Measurements from ENCODE around the gene CHD2. TPM values are rescaled to one million over a fixed set of nuclear protein-coding genes. Genes with fewer than 3 reads are reported as not detected.

The CHD2 gene
- total RNA-seq, 1 donor from 2014 or later = 167 TPM

- ATAC-seq = no peak
- DNase-seq (ENCODE audit: low spot score) = no peak
- intact Hi-C loops (cut with DNase I) = no loop called here
These were observed 22.4 kb downstream of the CHD2 start for GRCh38 chr15:92922418-92923002.

- ATAC-seq (peak; percentile 58), DNase-seq (ENCODE audit: low spot score) (no peak)
- intact Hi-C loops (cut with DNase I) = no loop called here
These were observed 24.1 kb downstream of the CHD2 start for GRCh38 chr15:92924216-92924615.

GRCh38 chr15:92925454-92925853 lies 25.3 kb downstream of the CHD2 start:
- DNase-seq (ENCODE audit: low spot score) (no peak), ATAC-seq (no peak)
- intact Hi-C loops (cut with DNase I) = no loop called here

- DNase-seq (ENCODE audit: low spot score) = no peak
- no peak for ATAC-seq
- intact Hi-C loops (cut with DNase I) = no loop called here
These were observed 28.2 kb downstream of the CHD2 start for GRCh38 chr15:92928225-92928750.

- intact Hi-C loops (cut with DNase I) = no loop called here
- ATAC-seq = no peak
- no peak for DNase-seq (ENCODE audit: low spot score)
These were observed 28.9 kb downstream of the CHD2 start for GRCh38 chr15:92929002-92929401.

- DNase-seq (ENCODE audit: low spot score) = no peak
- no peak for ATAC-seq
- intact Hi-C loops (cut with DNase I) = no loop called here
These were observed 30.0 kb downstream of the CHD2 start for GRCh38 chr15:92930054-92930621.

GRCh38 chr15:92930776-92931175 lies 30.7 kb downstream of the CHD2 start:
- peak; percentile 23 for ATAC-seq
- no peak for DNase-seq (ENCODE audit: low spot score)

GRCh38 chr15:92932946-92933649 lies 33.0 kb downstream of the CHD2 start:
- DNase-seq (ENCODE audit: low spot score) (no peak), ATAC-seq (no peak)
- intact Hi-C loops (cut with DNase I) = no loop called here

More at GRCh38 chr15:92930776-92931175, 30.7 kb downstream of the CHD2 start:
- intact Hi-C loops (cut with DNase I) = no loop called here

- intact Hi-C loops (cut with DNase I) = no loop called here
- DNase-seq (ENCODE audit: low spot score) = no peak
- no peak for ATAC-seq
These were observed 33.7 kb downstream of the CHD2 start for GRCh38 chr15:92933831-92934230.

GRCh38 chr15:92934716-92935115 lies 34.6 kb downstream of the CHD2 start:
- intact Hi-C loops (cut with DNase I) = no loop called here
- no peak for DNase-seq (ENCODE audit: low spot score)
- no peak for ATAC-seq

- ATAC-seq (no peak), DNase-seq (ENCODE audit: low spot score) (no peak)
- intact Hi-C loops (cut with DNase I) = no loop called here
These were observed 36.0 kb downstream of the CHD2 start for GRCh38 chr15:92936138-92936537.

GRCh38 chr15:92936693-92937092 lies 36.6 kb downstream of the CHD2 start:
- DNase-seq (ENCODE audit: low spot score) (no peak), ATAC-seq (no peak)
- intact Hi-C loops (cut with DNase I) = no loop called here

GRCh38 chr15:92937901-92938300 lies 37.8 kb downstream of the CHD2 start:
- ATAC-seq (no peak), DNase-seq (ENCODE audit: low spot score) (no peak)
- intact Hi-C loops (cut with DNase I) = no loop called here

- intact Hi-C loops (cut with DNase I) = no loop called here
- DNase-seq (ENCODE audit: low spot score) = no peak
These were observed 38.3 kb downstream of the CHD2 start for GRCh38 chr15:92938387-92938786.

GRCh38 chr15:92941668-92942067 lies 41.5 kb downstream of the CHD2 start:
- intact Hi-C loops (cut with DNase I) = no loop called here
- DNase-seq (ENCODE audit: low spot score) (no peak), ATAC-seq (no peak)

More at GRCh38 chr15:92938387-92938786, 38.3 kb downstream of the CHD2 start:
- no peak for ATAC-seq

GRCh38 chr15:92942706-92943105 lies 42.6 kb downstream of the CHD2 start:
- ATAC-seq = no peak
- intact Hi-C loops (cut with DNase I) = no loop called here

GRCh38 chr15:92943581-92943980 lies 43.5 kb downstream of the CHD2 start:
- no peak for DNase-seq (ENCODE audit: low spot score)
- intact Hi-C loops (cut with DNase I) = no loop called here
- no peak for ATAC-seq

More at GRCh38 chr15:92942706-92943105, 42.6 kb downstream of the CHD2 start:
- no peak for DNase-seq (ENCODE audit: low spot score)

GRCh38 chr15:92944946-92945521 lies 44.9 kb downstream of the CHD2 start:
- ATAC-seq (no peak), DNase-seq (ENCODE audit: low spot score) (no peak)
- intact Hi-C loops (cut with DNase I) = no loop called here

- intact Hi-C loops (cut with DNase I) = no loop called here
- ATAC-seq (no peak), DNase-seq (ENCODE audit: low spot score) (no peak)
These were observed 47.1 kb downstream of the CHD2 start for GRCh38 chr15:92947071-92947730.

All from sciatic nerve (tissue), 2 donors.